DND-41 (cell line): ENCODE data around the gene UCHL3.

Experiments
- ATAC-seq: fragments of 200-7000 bp; cut with Tn5 transposase; 3 replicates; pipeline ENCODE4 v1.9.1; 2021; ENCODE audit warnings: low read depth; ENCODE audit not compliant: insufficient read depth
- DNase-seq: peaks from one replicate; pipeline ENCODE4 v3.0.0-alpha.2; 2020
- H2AFZ ChIP-seq: 2 replicates; pipeline ENCODE4 v1.6.0; 2012; ENCODE audit warnings: low read depth, low read length
- H3K27ac ChIP-seq: 2 replicates; pipeline ENCODE4 v1.5.1; 2012; ENCODE audit warnings: low read length, inconsistent platforms
- H3K27me3 ChIP-seq: fragments of 200-600 bp; sonication (generic); 2 replicates; pipeline ENCODE4 v1.6.0; 2012; ENCODE audit warnings: low read length, mild to moderate bottlenecking, inconsistent platforms; ENCODE audit not compliant: insufficient read depth, poor library complexity
- H3K36me3 ChIP-seq: 2 replicates; pipeline ENCODE4 v1.5.1; 2012; ENCODE audit warnings: low read length, inconsistent platforms; ENCODE audit not compliant: insufficient read depth
- H3K4me1 ChIP-seq: 2 replicates; pipeline ENCODE4 v1.5.1; 2012; ENCODE audit warnings: mild to moderate bottlenecking, low read length; ENCODE audit not compliant: insufficient read depth
- H3K4me2 ChIP-seq: 2 replicates; pipeline ENCODE4 v1.6.0; 2012; ENCODE audit warnings: mild to moderate bottlenecking, moderate library complexity, low read length, inconsistent platforms; ENCODE audit not compliant: insufficient read depth
- H3K4me3 ChIP-seq, 2 experiments: fragments of 200-600 bp in 1 of 2; shearing (Covaris generic) in 1 of 2; 2 replicates each; pipeline ENCODE4 v1.5.1; 2012 to 2016; ENCODE audit warnings: inconsistent platforms in 2 of 2, low read length in 2 of 2, mild to moderate bottlenecking in 2 of 2, low read depth in 1 of 2, moderate library complexity in 1 of 2
- H3K79me2 ChIP-seq: 2 replicates; pipeline ENCODE4 v1.6.0; 2012; ENCODE audit warnings: low read length, inconsistent platforms; ENCODE audit not compliant: insufficient read depth
- H3K9ac ChIP-seq: 2 replicates; pipeline ENCODE4 v1.6.0; 2012; ENCODE audit warnings: low read depth, mild to moderate bottlenecking, inconsistent platforms, low read length, moderate library complexity
- H3K9me3 ChIP-seq: 2 replicates; pipeline ENCODE4 v1.5.1; 2012; ENCODE audit warnings: low read length, moderate library complexity, mild to moderate bottlenecking, inconsistent platforms; ENCODE audit not compliant: insufficient read depth, severe bottlenecking
- H4K20me1 ChIP-seq: 2 replicates; pipeline ENCODE4 v1.6.0; 2012; ENCODE audit warnings: low read length; ENCODE audit not compliant: insufficient read depth
- CTCF ChIP-seq: IDR thresholded peaks from 2 replicates; pipeline ENCODE4 v1.5.1; 2012; ENCODE audit warnings: borderline replicate concordance, low read length, moderate library complexity, mild to moderate bottlenecking; ENCODE audit not compliant: poor library complexity, severe bottlenecking; ENCODE audit errors: extremely low read depth
- EZH2 ChIP-seq: IDR thresholded peaks from 3 replicates; pipeline ENCODE4 v1.6.1; 2012; ENCODE audit warnings: borderline replicate concordance, low read depth, mild to moderate bottlenecking, moderate library complexity, low read length, inconsistent platforms; ENCODE audit not compliant: severe bottlenecking

UCHL3 gene

DNA sequence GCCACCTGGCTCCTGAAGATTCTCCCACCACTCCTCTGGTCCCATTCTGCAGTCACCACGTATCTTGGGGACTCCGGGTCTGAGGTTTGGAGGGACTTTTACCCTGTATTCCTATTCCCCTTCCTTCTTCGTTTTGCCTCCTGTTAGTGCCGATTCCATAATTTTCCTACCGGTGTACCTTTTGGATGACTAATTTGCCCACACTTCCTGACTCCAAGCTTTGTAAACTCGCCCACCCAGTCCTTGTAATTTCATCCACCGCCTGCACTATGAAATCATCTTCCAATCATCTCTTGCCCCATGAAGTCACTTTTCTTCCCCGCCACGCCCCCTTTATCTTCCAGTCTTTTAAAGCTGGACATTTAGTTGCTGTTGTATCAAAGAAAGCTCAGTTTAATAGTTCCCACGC, 572 bp downstream of the UCHL3 start:
- H3K4me2 ChIP-seq: peak overlapping the region; percentile 86
- H2AFZ ChIP-seq: peak overlapping the region; percentile 90
- peaks cover 43% of the 10 kb centered on the region for H3K79me2 ChIP-seq
- no peaks in the 10 kb centered on the region for H3K27me3 ChIP-seq
- ATAC-seq (0 out of 3 replicates have a peak, but pooled peaks have one; percentile 5), DNase-seq (peak; percentile 19)
- H3K36me3 ChIP-seq: peaks cover 19% of the 10 kb centered on the region; the same call in 1 of the 2 replicates
- no peaks in the 10 kb centered on the region for H3K9me3 ChIP-seq
- TF ChIP-seq EZH2 (no peak), CTCF (no peak)
- H3K4me1 ChIP-seq: peaks cover 41% of the 10 kb centered on the region
- peak overlapping the region; percentile 90 for H3K27ac ChIP-seq
- H3K9ac ChIP-seq: peak overlapping the region; percentile 62
- peak overlapping the region; percentile 71 to 81 for H3K4me3 ChIP-seq
- H4K20me1 ChIP-seq: peaks cover 5% of the 10 kb centered on the region; the same call in 1 of the 2 replicates

GRCh38 chr13:75554464-75554863, 4.9 kb downstream of the UCHL3 start:
- no peak overlapping the region for H3K9ac ChIP-seq
- TF ChIP-seq CTCF (no peak), EZH2 (no peak)
- H3K4me2 ChIP-seq: no peak overlapping the region
- peaks cover 28% of the 10 kb centered on the region; the same call in 1 of the 2 replicates for H3K36me3 ChIP-seq
- no peak overlapping the region for H3K27ac ChIP-seq
- H3K9me3 ChIP-seq: no peaks in the 10 kb centered on the region
- ATAC-seq: no peak
- no peak for DNase-seq
- H3K79me2 ChIP-seq: peaks cover 47% of the 10 kb centered on the region
- H3K4me1 ChIP-seq: peaks cover 23% of the 10 kb centered on the region
- no peak overlapping the region for H3K4me3 ChIP-seq
- H3K27me3 ChIP-seq: no peaks in the 10 kb centered on the region
- peaks cover 5% of the 10 kb centered on the region; the same call in 1 of the 2 replicates for H4K20me1 ChIP-seq
- H2AFZ ChIP-seq: no peak overlapping the region

DNA sequence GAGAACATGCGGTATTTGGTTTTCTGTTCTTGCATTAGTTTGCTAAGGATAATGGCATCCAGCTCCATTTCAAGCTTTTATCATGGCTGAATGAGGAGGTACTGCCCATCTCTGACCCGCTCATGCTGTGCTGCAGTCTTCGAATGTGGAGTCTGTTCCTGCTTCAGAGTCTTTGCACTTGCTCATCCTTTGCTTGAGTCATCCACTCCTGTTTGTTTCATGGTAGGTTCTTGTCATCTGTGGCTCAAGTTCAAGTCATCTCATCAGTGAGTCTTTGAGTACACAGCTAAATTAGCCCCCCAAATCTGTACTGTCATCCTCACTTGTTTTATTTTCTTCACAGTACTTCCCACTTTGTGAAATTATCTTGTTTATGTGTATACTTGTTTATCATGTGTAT, 5.4 kb downstream of the UCHL3 start:
- ATAC-seq (no peak), DNase-seq (no peak)
- peaks cover 23% of the 10 kb centered on the region for H3K4me1 ChIP-seq
- peak overlapping the region; percentile 15; the same call in 1 of the 2 replicates for H3K4me2 ChIP-seq
- peaks cover 47% of the 10 kb centered on the region for H3K79me2 ChIP-seq
- H3K9ac ChIP-seq: no peak overlapping the region
- TF ChIP-seq EZH2 (no peak), CTCF (no peak)
- H3K27me3 ChIP-seq: no peaks in the 10 kb centered on the region
- peaks cover 5% of the 10 kb centered on the region; the same call in 1 of the 2 replicates for H4K20me1 ChIP-seq
- peaks cover 28% of the 10 kb centered on the region; the same call in 1 of the 2 replicates for H3K36me3 ChIP-seq
- no peak overlapping the region for H3K4me3 ChIP-seq
- no peak overlapping the region for H3K27ac ChIP-seq
- no peaks in the 10 kb centered on the region for H3K9me3 ChIP-seq
- no peak overlapping the region for H2AFZ ChIP-seq
